Hepatocyte (in vitro differentiated cells): ENCODE measurements around the gene EIF4G3. TPM values are rescaled to one million over a fixed set of nuclear protein-coding genes. Genes with fewer than 3 reads are reported as not detected.

Experiments used
- DNase-seq: peaks from one replicate; pipeline ENCODE4 v3.0.0-alpha.2; 2016; ENCODE audit warnings: low spot score
- H2AFZ ChIP-seq: fragments of 200-600 bp; sonication (generic); 2 replicates; pipeline ENCODE4 v1.6.0; 2016; ENCODE audit warnings: antibody characterized with exemption, mild to moderate bottlenecking
- H3K27ac ChIP-seq: fragments of 200-600 bp; sonication (generic); 2 replicates; pipeline ENCODE4 v1.5.1; 2016; ENCODE audit warnings: mild to moderate bottlenecking
- H3K27me3 ChIP-seq: fragments of 200-600 bp; sonication (generic); 2 replicates; pipeline ENCODE4 v1.6.1; 2016
- H3K36me3 ChIP-seq: fragments of 200-600 bp; sonication (generic); replicated peaks from 2 replicates; pipeline ENCODE4 v1.5.1; 2016; ENCODE audit warnings: low read depth; ENCODE audit not compliant: insufficient read depth
- H3K4me1 ChIP-seq: fragments of 200-600 bp; sonication (generic); 2 replicates; pipeline ENCODE4 v1.5.1; 2016; ENCODE audit warnings: mild to moderate bottlenecking, moderate library complexity; ENCODE audit not compliant: insufficient read depth
- H3K4me2 ChIP-seq: fragments of 200-600 bp; sonication (generic); 2 replicates; pipeline ENCODE4 v1.6.0; 2016
- H3K4me3 ChIP-seq: fragments of 200-600 bp; sonication (generic); 2 replicates; pipeline ENCODE4 v1.5.1; 2016; ENCODE audit warnings: mild to moderate bottlenecking
- H3K79me2 ChIP-seq: fragments of 200-600 bp; sonication (generic); 2 replicates; pipeline ENCODE4 v1.6.0; 2017; ENCODE audit warnings: mild to moderate bottlenecking
- H3K9me2 ChIP-seq: fragments of 200-600 bp; sonication (generic); replicated peaks from 2 replicates; pipeline ENCODE4 v1.6.0; 2017; ENCODE audit warnings: mild to moderate bottlenecking; ENCODE audit not compliant: insufficient read depth
- H3K9me3 ChIP-seq: fragments of 200-600 bp; sonication (generic); 2 replicates; pipeline ENCODE4 v1.5.1; 2016; ENCODE audit warnings: low read depth, mild to moderate bottlenecking
- H4K20me1 ChIP-seq: fragments of 200-600 bp; sonication (generic); 2 replicates; pipeline ENCODE4 v1.6.0; 2016; ENCODE audit warnings: mild to moderate bottlenecking; ENCODE audit not compliant: insufficient read depth, poor library complexity, severe bottlenecking
- EZH2 ChIP-seq: fragments of 200-600 bp; sonication (generic); IDR thresholded peaks from 2 replicates; pipeline ENCODE4 v1.6.1; 2016; ENCODE audit warnings: antibody characterized with exemption, mild to moderate bottlenecking, borderline replicate concordance
- EZH2phosphoT487 ChIP-seq: fragments of 200-600 bp; sonication (generic); IDR thresholded peaks from one replicate; pipeline ENCODE4 v1.6.1; 2018; ENCODE audit warnings: antibody characterized with exemption, mild to moderate bottlenecking, low read depth, moderate library complexity; ENCODE audit not compliant: unreplicated experiment, severe bottlenecking
- WGBS: methylation state at CpG from one replicate; pipeline ENCODE4 v1.1.6; 2016; ENCODE audit warnings: low lambda C conversion rate; ENCODE audit errors: missing lambda C conversion rate; 5-methylcytosine and 5-hydroxymethylcytosine counted together
- polyA plus RNA-seq: library from polyadenylated mRNA; unstranded; fragments of >200 nt; fragmentation: Nextera tagmentation; extraction: Ambion mirVana; gene quantifications from 2 replicates; pipeline ENCODE4 v1.2.1, GENCODE V29; 2016
- total RNA-seq: library from RNA; depleted of rRNA; stranded (reverse); fragments of >200 nt; gene quantifications from 2 replicates; pipeline ENCODE4 v1.2.3, GENCODE V29; 2014
- TF ChIP-seq, protein P1 (sequence below): fragments of 200-600 bp; sonication (generic); IDR thresholded peaks from 2 replicates; pipeline ENCODE4 v1.5.1; 2016; ENCODE audit warnings: antibody characterized with exemption, mild to moderate bottlenecking; ENCODE audit not compliant: poor library complexity

The EIF4G3 gene
- total and polyA plus RNA-seq, 2 experiments from 2014 or later, result 33.4 to 42.2 TPM

DNA sequence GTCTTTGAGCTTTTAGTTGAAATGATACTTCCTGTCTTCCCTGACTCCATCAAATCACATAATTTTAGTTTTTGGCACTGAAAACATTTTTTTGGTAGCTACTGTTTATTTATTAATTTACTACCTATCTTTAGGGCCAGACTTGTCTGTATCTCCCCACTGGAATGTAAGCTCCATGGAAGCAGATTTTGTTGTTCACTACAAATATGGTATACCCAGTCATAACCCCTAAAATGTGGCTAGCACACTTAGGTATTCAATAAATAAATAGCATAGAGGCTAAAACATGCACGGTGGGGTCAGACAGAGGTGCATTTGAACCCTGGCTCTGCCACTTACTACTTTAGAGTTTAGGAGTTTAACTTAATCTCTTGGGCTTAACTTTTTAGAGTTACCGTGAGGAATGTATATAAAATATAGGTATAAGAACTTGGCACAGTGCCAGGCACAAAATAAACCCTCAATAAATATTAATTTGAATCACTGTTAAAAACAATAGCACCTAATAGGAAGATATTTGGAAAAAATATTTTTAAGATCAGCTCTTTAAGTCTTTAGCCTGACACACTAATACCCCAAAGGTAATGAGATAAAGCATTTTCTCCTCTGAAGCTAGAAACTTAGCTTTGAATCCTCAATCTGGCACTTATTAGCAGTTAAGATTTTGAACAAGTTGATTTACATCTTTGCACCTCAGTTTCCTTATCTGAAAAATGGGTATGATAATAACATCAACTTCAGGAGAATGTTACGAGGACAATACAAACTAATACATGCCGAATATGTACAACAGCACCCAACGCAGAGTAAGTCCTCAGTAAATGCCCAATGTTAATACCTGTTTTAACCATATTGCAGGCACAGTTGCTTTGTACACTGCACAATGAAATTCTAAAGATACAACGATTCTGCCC is 330.0 kb downstream of the EIF4G3 start:
- WGBS, result 89% methylated on average over 6 of the region's 6 CpGs
- no peaks in the 10 kb centered on the region for H3K27me3 ChIP-seq
- H3K36me3 ChIP-seq, result no peaks in the 10 kb centered on the region
- H4K20me1 ChIP-seq, result no peaks in the 10 kb centered on the region
- H3K9me3 ChIP-seq, result no peaks in the 10 kb centered on the region
- DNase-seq, result no peak
- H3K4me2 ChIP-seq, result no peak overlapping the region
- no peaks in the 10 kb centered on the region for H3K9me2 ChIP-seq
- H3K4me3 ChIP-seq, result no peak overlapping the region
- H2AFZ ChIP-seq, result no peak overlapping the region
- no peaks in the 10 kb centered on the region for H3K79me2 ChIP-seq
- no peaks in the 10 kb centered on the region for H3K4me1 ChIP-seq
- H3K27ac ChIP-seq, result no peak overlapping the region
- TF ChIP-seq EZH2, result no peak
- TF ChIP-seq, protein P1, sequence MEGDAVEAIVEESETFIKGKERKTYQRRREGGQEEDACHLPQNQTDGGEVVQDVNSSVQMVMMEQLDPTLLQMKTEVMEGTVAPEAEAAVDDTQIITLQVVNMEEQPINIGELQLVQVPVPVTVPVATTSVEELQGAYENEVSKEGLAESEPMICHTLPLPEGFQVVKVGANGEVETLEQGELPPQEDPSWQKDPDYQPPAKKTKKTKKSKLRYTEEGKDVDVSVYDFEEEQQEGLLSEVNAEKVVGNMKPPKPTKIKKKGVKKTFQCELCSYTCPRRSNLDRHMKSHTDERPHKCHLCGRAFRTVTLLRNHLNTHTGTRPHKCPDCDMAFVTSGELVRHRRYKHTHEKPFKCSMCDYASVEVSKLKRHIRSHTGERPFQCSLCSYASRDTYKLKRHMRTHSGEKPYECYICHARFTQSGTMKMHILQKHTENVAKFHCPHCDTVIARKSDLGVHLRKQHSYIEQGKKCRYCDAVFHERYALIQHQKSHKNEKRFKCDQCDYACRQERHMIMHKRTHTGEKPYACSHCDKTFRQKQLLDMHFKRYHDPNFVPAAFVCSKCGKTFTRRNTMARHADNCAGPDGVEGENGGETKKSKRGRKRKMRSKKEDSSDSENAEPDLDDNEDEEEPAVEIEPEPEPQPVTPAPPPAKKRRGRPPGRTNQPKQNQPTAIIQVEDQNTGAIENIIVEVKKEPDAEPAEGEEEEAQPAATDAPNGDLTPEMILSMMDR, result no peak

DNA sequence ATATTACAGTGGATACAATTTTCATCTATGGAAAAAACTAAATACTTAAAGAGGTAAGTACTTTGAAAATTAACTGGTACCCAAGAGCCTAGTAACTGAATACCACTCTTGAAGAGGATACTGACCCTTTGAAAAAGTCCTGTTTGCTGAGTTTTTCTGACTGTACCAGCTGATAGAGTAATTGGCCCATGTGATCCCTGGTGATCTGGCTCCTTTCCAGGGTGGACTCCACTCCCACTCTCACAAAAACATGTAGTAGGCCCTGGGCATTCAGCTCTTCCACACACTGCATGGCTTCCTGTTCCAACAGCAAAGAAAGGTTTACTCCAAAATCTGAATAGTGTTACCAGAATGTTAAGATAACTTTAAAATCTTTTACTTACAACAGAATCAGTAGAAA is 336.0 kb downstream of the EIF4G3 start:
- DNase-seq, result no peak
- Histone ChIP-seq H3K79me2 (no peaks in the 10 kb centered on the region), H2AFZ (no peak overlapping the region), H3K4me2 (no peak overlapping the region), H3K27me3 (no peaks in the 10 kb centered on the region), H3K27ac (no peak overlapping the region), H3K9me3 (no peaks in the 10 kb centered on the region), H4K20me1 (no peaks in the 10 kb centered on the region), H3K4me1 (no peaks in the 10 kb centered on the region), H3K36me3 (no peaks in the 10 kb centered on the region), H3K4me3 (no peak overlapping the region), H3K9me2 (no peaks in the 10 kb centered on the region)
- TF ChIP-seq EZH2 (no peak), EZH2phosphoT487 (no peak)
- TF ChIP-seq, protein P1, result no peak

DNA sequence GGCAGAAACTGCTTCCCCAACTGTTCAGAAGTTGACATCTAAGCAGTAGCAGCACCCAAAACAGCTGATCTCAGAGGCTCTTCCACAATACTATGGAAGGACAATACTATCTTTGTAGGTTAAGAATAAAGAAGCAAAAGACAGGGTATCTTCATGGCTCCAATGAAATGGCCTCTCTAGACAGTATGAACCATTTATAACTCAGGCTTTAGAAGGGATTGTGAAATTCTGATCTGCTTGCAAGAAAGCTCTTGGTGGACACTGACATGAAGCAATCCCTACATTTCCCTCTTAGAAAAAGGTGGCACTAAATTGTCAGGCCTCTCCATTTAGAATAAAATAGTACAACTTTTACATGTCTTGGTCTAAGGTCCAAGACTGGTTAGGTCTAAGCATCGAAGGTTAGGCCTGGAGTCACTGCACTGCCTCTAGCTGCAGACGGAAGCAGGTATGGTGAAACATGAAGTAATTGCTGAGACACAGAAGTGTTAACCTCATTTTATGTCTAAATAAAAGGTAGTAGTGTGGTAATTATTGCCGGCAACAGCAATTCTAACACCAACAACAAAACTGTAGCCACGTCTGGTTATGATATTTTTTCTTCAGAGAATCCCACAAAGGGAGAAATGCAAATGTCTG is 339.0 kb downstream of the EIF4G3 start:
- H3K9me3 ChIP-seq, result no peaks in the 10 kb centered on the region
- no peak overlapping the region for H3K27ac ChIP-seq
- H3K9me2 ChIP-seq, result no peaks in the 10 kb centered on the region
- H3K4me3 ChIP-seq, result no peak overlapping the region
- H3K27me3 ChIP-seq, result no peaks in the 10 kb centered on the region
- no peak overlapping the region for H3K4me2 ChIP-seq
- H3K79me2 ChIP-seq, result no peaks in the 10 kb centered on the region
- H3K4me1 ChIP-seq, result no peaks in the 10 kb centered on the region
- no peak for DNase-seq
- H4K20me1 ChIP-seq, result no peaks in the 10 kb centered on the region
- no peaks in the 10 kb centered on the region for H3K36me3 ChIP-seq
- H2AFZ ChIP-seq, result no peak overlapping the region
- TF ChIP-seq EZH2 (no peak), EZH2phosphoT487 (no peak)
- WGBS, result 94% methylated on average over 4 of the region's 4 CpGs

DNA sequence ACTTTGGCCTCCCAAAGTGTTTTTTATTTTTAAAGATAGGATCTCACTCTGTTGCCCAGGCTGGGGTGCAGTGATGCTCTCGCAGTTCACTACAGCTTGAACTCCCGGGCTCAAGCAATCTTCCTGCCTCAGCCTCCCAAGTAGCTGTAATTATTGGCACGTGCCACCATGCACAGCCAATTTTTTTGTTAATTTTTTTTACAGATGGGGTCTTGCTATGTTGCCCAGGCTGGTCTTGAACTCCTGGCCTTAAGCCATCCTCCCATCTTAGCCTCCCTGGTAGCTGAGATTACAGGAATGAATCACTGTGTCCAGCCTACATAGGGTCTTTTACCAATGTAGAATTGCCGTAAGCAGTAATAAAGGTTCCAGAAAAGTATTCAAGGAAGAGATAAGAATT is 340.5 kb downstream of the EIF4G3 start:
- WGBS, result 95% methylated on average over 4 of the region's 4 CpGs
- Histone ChIP-seq H3K9me2 (no peaks in the 10 kb centered on the region), H3K9me3 (no peaks in the 10 kb centered on the region), H2AFZ (no peak overlapping the region), H3K36me3 (no peaks in the 10 kb centered on the region), H3K4me2 (no peak overlapping the region), H4K20me1 (no peaks in the 10 kb centered on the region), H3K4me3 (no peak overlapping the region), H3K79me2 (no peaks in the 10 kb centered on the region), H3K27ac (no peak overlapping the region), H3K27me3 (no peaks in the 10 kb centered on the region), H3K4me1 (no peaks in the 10 kb centered on the region)
- TF ChIP-seq, protein P1, result no peak
- TF ChIP-seq EZH2, result no peak
- no peak for TF ChIP-seq EZH2phosphoT487
- DNase-seq, result no peak
